ENCODE results near the gene OR4M1.
"Not testable (repeated sequence)": the region's sequence is repeated elsewhere in the genome, so short reads cannot be mapped to it uniquely, and the experiment has no call there.

DNA sequence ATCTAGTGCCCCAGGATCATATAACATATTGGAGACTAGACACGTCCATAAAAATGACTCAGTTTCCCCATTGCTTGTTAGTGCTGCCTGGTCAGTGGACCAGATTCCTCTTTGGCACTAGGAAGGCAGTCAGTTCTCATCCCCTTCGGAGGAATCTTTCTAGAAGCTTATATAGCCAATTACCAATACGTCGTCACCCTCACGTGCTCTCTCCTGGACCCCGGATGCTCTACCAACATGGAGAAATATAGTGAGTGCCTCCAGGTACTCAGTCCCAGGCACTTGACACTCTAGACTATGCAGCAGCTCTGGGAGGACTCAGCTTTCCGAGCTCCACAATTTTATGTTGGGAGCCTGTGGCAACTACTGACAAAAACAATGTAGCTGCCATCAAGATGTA, 14.8 kb downstream of the OR4M1 start:
- TF ChIP-seq, protein P1, sequence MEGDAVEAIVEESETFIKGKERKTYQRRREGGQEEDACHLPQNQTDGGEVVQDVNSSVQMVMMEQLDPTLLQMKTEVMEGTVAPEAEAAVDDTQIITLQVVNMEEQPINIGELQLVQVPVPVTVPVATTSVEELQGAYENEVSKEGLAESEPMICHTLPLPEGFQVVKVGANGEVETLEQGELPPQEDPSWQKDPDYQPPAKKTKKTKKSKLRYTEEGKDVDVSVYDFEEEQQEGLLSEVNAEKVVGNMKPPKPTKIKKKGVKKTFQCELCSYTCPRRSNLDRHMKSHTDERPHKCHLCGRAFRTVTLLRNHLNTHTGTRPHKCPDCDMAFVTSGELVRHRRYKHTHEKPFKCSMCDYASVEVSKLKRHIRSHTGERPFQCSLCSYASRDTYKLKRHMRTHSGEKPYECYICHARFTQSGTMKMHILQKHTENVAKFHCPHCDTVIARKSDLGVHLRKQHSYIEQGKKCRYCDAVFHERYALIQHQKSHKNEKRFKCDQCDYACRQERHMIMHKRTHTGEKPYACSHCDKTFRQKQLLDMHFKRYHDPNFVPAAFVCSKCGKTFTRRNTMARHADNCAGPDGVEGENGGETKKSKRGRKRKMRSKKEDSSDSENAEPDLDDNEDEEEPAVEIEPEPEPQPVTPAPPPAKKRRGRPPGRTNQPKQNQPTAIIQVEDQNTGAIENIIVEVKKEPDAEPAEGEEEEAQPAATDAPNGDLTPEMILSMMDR (IDR thresholded peaks at IDR 0.05; ENCODE audit: low read length) = not testable (repeated sequence)
- TF ChIP-seq EZH2 (IDR thresholded peaks at IDR 0.05; ENCODE audit: borderline replicate concordance, low read length) = not testable (repeated sequence)
